Activated CD4-positive, alpha-beta T cell treated with anti-CD3 and anti-CD28 coated beads for 48 hours (primary cell): ENCODE data around the gene FRRS1.

ENCODE experiments used
- DNase-seq: peaks from one replicate; pipeline ENCODE4 v3.0.0-alpha.2; 2020

Gene FRRS1

GRCh38 chr1:99674115-99675064, 92.0 kb downstream of the FRRS1 start:
- no peak for DNase-seq

DNA sequence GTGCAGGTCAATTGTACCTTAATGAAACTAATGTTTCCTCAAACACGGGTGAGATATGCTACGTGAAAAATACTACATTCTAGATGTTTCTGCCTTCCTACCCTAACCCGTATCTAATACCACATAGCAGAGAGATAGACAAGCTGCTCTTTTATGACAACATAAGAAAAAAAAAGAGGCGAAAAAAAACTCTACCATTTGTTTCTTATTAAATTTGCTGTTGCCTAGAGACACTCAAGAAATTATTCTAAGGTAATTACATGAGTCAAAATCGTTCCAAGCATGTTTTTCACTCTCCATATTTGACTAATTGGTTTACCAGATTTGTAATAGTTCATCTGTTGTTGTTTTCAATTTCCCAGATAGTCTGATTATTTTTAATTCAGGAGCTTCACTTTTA, 93.1 kb downstream of the FRRS1 start:
- DNase-seq = no peak

- DNase-seq = no peak
Measured at GRCh38 chr1:99672530-99673213, 93.8 kb downstream of the FRRS1 start.

DNA sequence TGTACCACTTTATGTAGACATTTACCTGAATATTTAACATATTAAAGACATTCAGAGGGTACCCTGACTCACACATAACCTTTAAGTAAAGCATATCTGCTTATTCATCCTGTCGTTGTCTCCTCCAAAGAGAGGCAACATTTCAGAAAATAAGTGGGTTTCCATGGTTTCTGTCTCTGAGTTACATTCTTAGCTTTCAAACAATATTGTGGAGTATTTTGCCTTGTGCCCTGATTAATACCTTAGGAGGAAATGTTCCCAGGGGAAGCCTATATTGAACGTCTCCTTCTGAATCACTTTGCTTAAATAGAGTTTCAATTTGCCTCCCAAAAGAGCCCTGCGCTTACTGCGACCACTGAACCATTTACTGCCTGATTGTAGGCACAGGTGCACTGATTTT, 94.4 kb downstream of the FRRS1 start:
- DNase-seq = no peak

DNA sequence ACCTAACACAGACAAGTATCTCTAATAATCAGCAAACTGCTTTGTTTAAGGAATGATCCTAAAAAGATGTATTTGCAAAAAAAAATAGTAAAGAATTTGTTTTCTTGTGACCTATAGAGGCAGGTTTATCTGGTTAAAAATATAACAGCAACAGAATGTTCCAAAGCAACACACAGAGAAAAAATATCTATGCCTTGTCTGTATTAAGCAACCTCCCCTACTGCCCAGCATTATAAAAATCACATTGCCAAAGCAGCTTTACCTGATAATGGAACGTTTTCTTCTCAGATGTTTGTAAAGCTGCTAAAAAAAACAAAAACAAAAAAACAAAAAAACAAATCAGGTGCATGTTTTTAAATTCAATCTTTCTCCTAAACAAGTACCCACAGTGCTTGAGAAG, 95.9 kb downstream of the FRRS1 start:
- DNase-seq = no peak

- no peak for DNase-seq
Measured at GRCh38 chr1:99669821-99670220, 96.6 kb downstream of the FRRS1 start.

- no peak for DNase-seq
Measured at GRCh38 chr1:99669376-99669775, 97.1 kb downstream of the FRRS1 start.

GRCh38 chr1:99665212-99665611, 101.2 kb downstream of the FRRS1 start:
- no peak for DNase-seq

- DNase-seq = no peak
Measured at GRCh38 chr1:99663501-99663900, 102.9 kb downstream of the FRRS1 start.

DNA sequence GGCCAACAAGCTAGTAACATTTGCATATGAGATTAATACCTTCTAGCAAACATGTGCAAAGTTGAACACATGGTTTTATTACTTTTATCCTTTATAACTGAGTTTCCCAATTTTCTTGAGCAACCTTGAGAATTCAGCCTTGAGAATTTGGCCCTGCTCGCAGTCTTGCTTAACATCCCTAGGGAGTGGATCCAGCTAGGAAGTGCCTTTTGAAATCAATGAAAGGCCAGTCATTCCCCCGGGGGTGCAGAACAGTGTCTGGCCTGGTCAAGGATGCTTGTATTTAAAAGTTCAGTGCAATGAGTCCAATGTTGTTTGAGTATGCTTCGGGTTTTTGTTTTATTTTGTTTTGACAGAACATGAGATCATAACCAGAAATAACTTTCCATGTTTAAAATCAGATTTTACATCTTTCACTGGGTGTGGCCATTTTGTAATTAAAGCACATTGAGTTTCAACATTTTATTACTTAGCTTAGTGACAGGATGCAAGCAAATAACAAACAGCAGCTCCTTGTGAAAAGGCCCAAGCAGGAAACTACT, 103.8 kb downstream of the FRRS1 start:
- DNase-seq = no peak

DNA sequence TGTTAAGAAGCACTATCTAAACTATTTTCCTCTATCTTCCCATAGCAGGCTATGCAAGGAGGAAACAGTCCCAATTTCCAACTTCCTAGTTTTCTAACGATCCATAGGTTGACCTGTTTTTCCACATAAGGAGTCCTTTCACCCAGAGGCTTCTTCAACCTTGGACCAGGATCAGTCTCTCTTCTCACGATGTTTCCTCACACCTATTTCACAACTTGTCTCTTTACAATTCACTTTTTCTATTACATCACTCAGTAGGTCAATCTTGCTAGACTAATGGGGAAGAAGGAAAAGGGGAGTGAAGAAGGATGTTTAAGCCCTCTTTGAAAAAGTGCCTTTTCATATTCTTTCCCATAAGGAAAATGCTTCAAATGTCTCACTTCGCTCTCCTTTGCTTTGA, 104.7 kb downstream of the FRRS1 start:
- DNase-seq = no peak

- DNase-seq = no peak
Measured at GRCh38 chr1:99660496-99660895, 105.9 kb downstream of the FRRS1 start.

GRCh38 chr1:99659755-99660210, 106.7 kb downstream of the FRRS1 start:
- DNase-seq = no peak
